ENCODE results near the gene THOC1. TPM values are rescaled to one million over a fixed set of nuclear protein-coding genes. Genes with fewer than 3 reads are reported as not detected.

The THOC1 gene
- total and polyA plus RNA-seq, 7 donors = 8.7 to 18.5 (median 11.8) TPM

DNA sequence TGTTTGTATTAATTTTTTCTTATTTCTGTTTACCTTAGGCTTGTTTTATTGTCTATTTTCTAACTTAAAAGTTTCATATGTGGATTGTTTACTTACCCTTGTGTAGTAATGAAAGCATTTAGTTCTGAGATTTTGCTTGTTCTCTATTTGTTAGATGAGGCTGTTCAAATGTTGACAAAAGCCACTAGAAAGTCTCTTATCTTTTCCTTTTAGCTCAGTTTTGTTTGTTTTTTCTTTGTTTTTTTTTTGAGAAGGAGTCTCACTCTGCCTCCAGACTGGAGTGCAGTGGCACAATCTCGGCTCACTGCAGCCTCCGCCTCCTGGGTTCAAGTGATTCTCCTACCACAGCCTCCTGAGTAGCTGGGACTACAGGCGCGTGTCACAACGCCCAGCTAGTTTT, 78.6 kb downstream of the THOC1 start:
- no peaks in the 10 kb centered on the region for H3K9me3 ChIP-seq
- TF ChIP-seq CTCF (IDR thresholded peaks at IDR 0.05) = no peak
- H3K4me1 ChIP-seq = peaks cover 4% of the 10 kb centered on the region
- peaks cover 0 to 9% of the 10 kb centered on the region in 2 donors for H3K36me3 ChIP-seq (ENCODE audit: insufficient read depth in 1 of 2, low read depth in 1 of 2)
- no peak overlapping the region for H3K27ac ChIP-seq
- H3K27me3 ChIP-seq (ENCODE audit: insufficient read depth in 3 of 3, low read length in 2 of 3) = no peaks in the 10 kb centered on the region
- 94 to 99% (median 97%) methylated on average over 5 of the region's 5 CpGs for WGBS, 3 donors
- no peak overlapping the region for H3K4me3 ChIP-seq
- DNase-seq = no peak
- intact Hi-C loops (cut with DNase I) = no loop called here
- ATAC-seq = no peak

- intact Hi-C loops (cut with DNase I) = no loop called here
- no peaks in the 10 kb centered on the region for H3K4me1 ChIP-seq
- H3K36me3 ChIP-seq (ENCODE audit: insufficient read depth in 1 of 2, low read depth in 1 of 2) = peaks cover 0 to 48% of the 10 kb centered on the region in 2 donors
- no peaks in the 10 kb centered on the region for H3K27me3 ChIP-seq (ENCODE audit: insufficient read depth in 3 of 3, low read length in 2 of 3)
- 79 to 87% (median 82%) methylated on average over 1 of the region's 1 CpG for WGBS, 3 donors
- no peak for TF ChIP-seq CTCF (IDR thresholded peaks at IDR 0.05)
- no peak for ATAC-seq
- no peak overlapping the region for H3K27ac ChIP-seq
- no peak for DNase-seq
- no peaks in the 10 kb centered on the region for H3K9me3 ChIP-seq
- no peak overlapping the region for H3K4me3 ChIP-seq
Measured at GRCh38 chr18:183769-184168, 84.1 kb downstream of the THOC1 start.

GRCh38 chr18:181711-182110, 86.1 kb downstream of the THOC1 start:
- H3K27me3 ChIP-seq (ENCODE audit: insufficient read depth in 3 of 3, low read length in 2 of 3) = no peaks in the 10 kb centered on the region
- no peaks in the 10 kb centered on the region for H3K9me3 ChIP-seq
- TF ChIP-seq CTCF (IDR thresholded peaks at IDR 0.05) = no peak
- DNase-seq (no peak), ATAC-seq (no peak)
- intact Hi-C loops (cut with DNase I) = no loop called here
- no peak overlapping the region for H3K4me3 ChIP-seq
- H3K27ac ChIP-seq = no peak overlapping the region
- peaks cover 0 to 51% of the 10 kb centered on the region in 2 donors for H3K36me3 ChIP-seq (ENCODE audit: insufficient read depth in 1 of 2, low read depth in 1 of 2)
- peaks cover 4% of the 10 kb centered on the region for H3K4me1 ChIP-seq

DNA sequence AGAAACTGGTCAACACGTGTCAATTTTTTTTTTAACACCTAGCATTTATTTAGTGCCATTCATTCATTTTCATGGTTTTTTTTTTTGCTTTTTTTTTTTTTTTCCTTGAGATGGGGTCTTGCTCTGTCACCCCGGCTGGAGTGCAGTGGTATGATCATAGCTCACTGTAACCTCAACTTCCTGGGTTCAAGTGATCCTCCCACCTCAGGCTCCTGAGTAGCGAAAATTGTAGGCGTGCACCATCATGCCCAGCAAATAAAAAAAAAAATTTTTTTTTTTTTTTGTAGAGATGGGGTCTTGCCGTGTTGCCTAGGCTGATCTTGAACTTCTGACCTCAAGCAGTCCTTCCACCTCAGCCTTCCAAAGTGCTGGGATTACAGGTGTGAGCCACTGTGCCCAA, 88.3 kb downstream of the THOC1 start:
- DNase-seq (no peak), ATAC-seq (no peak)
- H3K9me3 ChIP-seq = no peaks in the 10 kb centered on the region
- peaks cover 4% of the 10 kb centered on the region for H3K4me1 ChIP-seq
- no peak overlapping the region for H3K4me3 ChIP-seq
- TF ChIP-seq CTCF (IDR thresholded peaks at IDR 0.05) = no peak
- peaks cover 0 to 42% of the 10 kb centered on the region in 2 donors for H3K36me3 ChIP-seq (ENCODE audit: insufficient read depth in 1 of 2, low read depth in 1 of 2)
- H3K27me3 ChIP-seq (ENCODE audit: insufficient read depth in 3 of 3, low read length in 2 of 3) = no peaks in the 10 kb centered on the region
- intact Hi-C loops (cut with DNase I) = no loop called here
- WGBS, 3 donors = 91 to 93% (median 92%) methylated on average over 5 of the region's 5 CpGs
- no peak overlapping the region for H3K27ac ChIP-seq

DNA sequence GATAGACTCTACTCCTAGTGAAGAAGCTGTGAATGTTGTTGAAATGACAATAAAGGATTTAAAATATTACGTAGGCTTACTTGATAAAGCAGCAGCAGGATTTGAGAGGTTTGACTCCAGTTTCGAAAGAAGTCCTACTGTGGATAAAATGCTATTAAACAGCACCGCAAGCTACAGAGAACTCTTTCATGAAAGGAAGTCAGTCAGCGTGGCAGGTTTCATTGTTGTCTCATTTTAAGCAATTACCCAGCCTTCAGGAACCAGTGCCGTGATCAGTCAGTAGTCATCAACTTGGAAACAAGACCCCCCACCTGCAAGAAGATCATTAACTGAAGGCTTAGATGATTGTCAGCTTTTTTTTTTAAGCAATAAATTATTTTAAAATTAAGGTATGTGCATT, 95.5 kb downstream of the THOC1 start:
- WGBS, 3 donors = 88 to 91% (median 89%) methylated on average over 5 of the region's 5 CpGs
- ATAC-seq = no peak
- Histone ChIP-seq H3K27ac (no peak overlapping the region), H3K4me3 (no peak overlapping the region), H3K9me3 (no peaks in the 10 kb centered on the region), H3K27me3 (ENCODE audit: insufficient read depth in 3 of 3, low read length in 2 of 3) (no peaks in the 10 kb centered on the region), H3K36me3 (ENCODE audit: insufficient read depth in 1 of 2, low read depth in 1 of 2) (peaks cover 5 to 71% of the 10 kb centered on the region in 2 donors), H3K4me1 (peaks cover 4% of the 10 kb centered on the region)
- no peak for TF ChIP-seq CTCF (IDR thresholded peaks at IDR 0.05)
- intact Hi-C loops (cut with DNase I) = no loop called here
- DNase-seq = no peak

Data from psoas muscle (tissue), 8 donors.